Effector CD4-positive, alpha-beta T cell (primary cell): ENCODE measurements around the gene ARAP1.

Experiments used
- DNase-seq: peaks from one replicate; pipeline ENCODE4 v3.0.0-alpha.2; 2020

The ARAP1 gene

GRCh38 chr11:72760539-72761405 lies 8.6 kb upstream of the ARAP1 start:
- DNase-seq = no peak

GRCh38 chr11:72759468-72759985 lies 7.3 kb upstream of the ARAP1 start:
- no peak for DNase-seq

- no peak for DNase-seq
Observed at GRCh38 chr11:72758690-72759389, 6.6 kb upstream of the ARAP1 start.

- DNase-seq = no peak
Observed at GRCh38 chr11:72758304-72758689, 6.1 kb upstream of the ARAP1 start.

GRCh38 chr11:72755713-72756285 lies 3.6 kb upstream of the ARAP1 start:
- no peak for DNase-seq

- no peak for DNase-seq
Observed at GRCh38 chr11:72754544-72755155, 2.4 kb upstream of the ARAP1 start.

GRCh38 chr11:72754149-72754543 lies 1.9 kb upstream of the ARAP1 start:
- no peak for DNase-seq

GRCh38 chr11:72753341-72754148 lies 1.3 kb upstream of the ARAP1 start:
- no peak for DNase-seq

GRCh38 chr11:72751116-72752087 lies 806 bp downstream of the ARAP1 start:
- DNase-seq = no peak

- no peak for DNase-seq
Observed at GRCh38 chr11:72750556-72751115, 1.6 kb downstream of the ARAP1 start.

GRCh38 chr11:72750086-72750485 lies 2.1 kb downstream of the ARAP1 start:
- no peak for DNase-seq

- no peak for DNase-seq
Observed at GRCh38 chr11:72747289-72747855, 4.8 kb downstream of the ARAP1 start.

GRCh38 chr11:72746821-72747220 lies 5.4 kb downstream of the ARAP1 start:
- no peak for DNase-seq

- no peak for DNase-seq
Observed at GRCh38 chr11:72745925-72746550, 6.2 kb downstream of the ARAP1 start.

GRCh38 chr11:72745511-72745910 lies 6.7 kb downstream of the ARAP1 start:
- no peak for DNase-seq

- no peak for DNase-seq
Observed at GRCh38 chr11:72744474-72744873, 7.7 kb downstream of the ARAP1 start.

GRCh38 chr11:72743321-72744221 lies 8.6 kb downstream of the ARAP1 start:
- DNase-seq = no peak

GRCh38 chr11:72742513-72743320 lies 9.5 kb downstream of the ARAP1 start:
- DNase-seq = no peak
